ENCODE data around the gene MAST4. TPM values are rescaled to one million over a fixed set of nuclear protein-coding genes. Genes with fewer than 3 reads are reported as not detected.
A peak's percentile ranks its signal among the peaks of the same experiment; 100 is the strongest.

The MAST4 gene
- total RNA-seq, 4 donors from 2014 or later, result 55.3 to 148 (median 110) TPM

- intact Hi-C loops (cut with DNase I), result no loop called here
- H3K9me3 ChIP-seq, result no peaks in the 10 kb centered on the region
Measured at GRCh38 chr5:67095346-67096171, 499.4 kb downstream of the MAST4 start.

GRCh38 chr5:67098656-67099055, 502.5 kb downstream of the MAST4 start:
- DNase-seq, result no peak
- Histone ChIP-seq H3K9me3 (no peaks in the 10 kb centered on the region), H3K4me1 (peaks cover 10 to 32% (median 18%) of the 10 kb centered on the region in 3 donors), H3K4me3 (no peak overlapping the region), H3K27me3 (no peaks in the 10 kb centered on the region), H3K36me3 (peaks cover 0 to 62% (median 12%) of the 10 kb centered on the region in 3 donors), H3K27ac (no peak overlapping the region)
- intact Hi-C loops (cut with DNase I), result no loop called here
- no peak for TF ChIP-seq CTCF (IDR thresholded peaks at IDR 0.05)
- TF ChIP-seq POLR2A (IDR thresholded peaks at IDR 0.05), result no peak

More at GRCh38 chr5:67095346-67096171, 499.4 kb downstream of the MAST4 start:
- Histone ChIP-seq H3K36me3 (peaks cover 0 to 38% (median 0%) of the 10 kb centered on the region in 3 donors), H3K27ac (peak overlapping the region; percentile 39 to 80 (median 74)), H3K4me3 (peak overlapping the region in 2 of 4 donors; percentile 10 to 40), H3K4me1 (peaks cover 27 to 63% (median 39%) of the 10 kb centered on the region in 3 donors), H3K27me3 (no peaks in the 10 kb centered on the region)
- TF ChIP-seq POLR2A (IDR thresholded peaks at IDR 0.05), result no peak
- TF ChIP-seq CTCF (IDR thresholded peaks at IDR 0.05), result no peak
- WGBS, 2 donors, result 25 to 29% methylated on average over 8 of the region's 8 CpGs
- DNase-seq, result no peak

GRCh38 chr5:67100301-67100700, 504.1 kb downstream of the MAST4 start:
- Histone ChIP-seq H3K27me3 (no peaks in the 10 kb centered on the region), H3K36me3 (peaks cover 0 to 78% (median 15%) of the 10 kb centered on the region in 3 donors), H3K4me3 (no peak overlapping the region), H3K9me3 (no peaks in the 10 kb centered on the region), H3K4me1 (peaks cover 2 to 16% (median 8%) of the 10 kb centered on the region in 3 donors), H3K27ac (no peak overlapping the region)
- intact Hi-C loops (cut with DNase I), result no loop called here
- DNase-seq, result no peak
- 79 to 92% methylated on average over 10 of the region's 10 CpGs for WGBS, 2 donors
- TF ChIP-seq POLR2A (IDR thresholded peaks at IDR 0.05) (no peak), CTCF (IDR thresholded peaks at IDR 0.05) (no peak)

- intact Hi-C loops (cut with DNase I), result no loop called here
- 90 to 93% methylated on average over 4 of the region's 4 CpGs for WGBS, 2 donors
- TF ChIP-seq CTCF (IDR thresholded peaks at IDR 0.05) (no peak), POLR2A (IDR thresholded peaks at IDR 0.05) (no peak)
- Histone ChIP-seq H3K4me3 (no peak overlapping the region), H3K36me3 (peaks cover 0 to 90% (median 20%) of the 10 kb centered on the region in 3 donors), H3K27ac (no peak overlapping the region), H3K27me3 (no peaks in the 10 kb centered on the region), H3K4me1 (peaks cover 0 to 4% (median 0%) of the 10 kb centered on the region in 3 donors), H3K9me3 (no peaks in the 10 kb centered on the region)
- DNase-seq, result no peak
Measured at GRCh38 chr5:67102708-67103107, 506.5 kb downstream of the MAST4 start.

- Histone ChIP-seq H3K4me1 (no peaks in the 10 kb centered on the region), H3K27me3 (no peaks in the 10 kb centered on the region), H3K36me3 (peaks cover 0 to 98% (median 20%) of the 10 kb centered on the region in 3 donors), H3K9me3 (no peaks in the 10 kb centered on the region), H3K4me3 (no peak overlapping the region), H3K27ac (no peak overlapping the region)
- intact Hi-C loops (cut with DNase I), result no loop called here
- WGBS, 2 donors, result 91 to 96% methylated on average over 1 of the region's 1 CpG
- TF ChIP-seq CTCF (IDR thresholded peaks at IDR 0.05), result no peak
- no peak for TF ChIP-seq POLR2A (IDR thresholded peaks at IDR 0.05)
- DNase-seq, result no peak
Measured at GRCh38 chr5:67104859-67105258, 508.7 kb downstream of the MAST4 start.

All from esophagus squamous epithelium (tissue), 5 donors.